CD4-positive, alpha-beta T cell treated with Interleukin-12 subunit alpha and Interleukin-12 subunit beta, for 1 hour (primary cell): Measurements from ENCODE around the gene CATSPERB.
"Not testable (repeated sequence)": the region's sequence is repeated elsewhere in the genome, so short reads cannot be mapped to it uniquely, and the experiment has no call there.

ENCODE experiments used
- DNase-seq: peaks from one replicate; pipeline ENCODE4 v3.0.0-alpha.2; 2020

The CATSPERB gene

DNA sequence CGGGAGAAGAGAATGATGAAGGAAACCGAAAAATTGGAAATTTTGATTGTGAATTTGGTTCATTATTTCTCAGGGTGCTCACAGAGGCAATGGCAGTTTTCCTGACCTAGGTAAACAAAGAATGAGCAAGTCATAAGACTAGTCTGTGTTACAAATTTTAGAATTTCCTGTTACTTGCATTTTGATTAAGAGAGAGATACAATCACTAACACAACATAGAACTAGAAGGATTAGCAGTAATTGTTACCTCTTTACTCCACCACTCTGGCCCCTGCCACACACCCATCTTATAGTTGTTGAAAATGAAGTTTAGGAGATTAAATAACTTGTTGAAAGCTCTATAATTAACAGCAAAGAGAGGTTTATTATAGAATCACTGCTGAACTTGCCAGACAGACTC, 62.0 kb downstream of the CATSPERB start:
- no peak for DNase-seq

DNA sequence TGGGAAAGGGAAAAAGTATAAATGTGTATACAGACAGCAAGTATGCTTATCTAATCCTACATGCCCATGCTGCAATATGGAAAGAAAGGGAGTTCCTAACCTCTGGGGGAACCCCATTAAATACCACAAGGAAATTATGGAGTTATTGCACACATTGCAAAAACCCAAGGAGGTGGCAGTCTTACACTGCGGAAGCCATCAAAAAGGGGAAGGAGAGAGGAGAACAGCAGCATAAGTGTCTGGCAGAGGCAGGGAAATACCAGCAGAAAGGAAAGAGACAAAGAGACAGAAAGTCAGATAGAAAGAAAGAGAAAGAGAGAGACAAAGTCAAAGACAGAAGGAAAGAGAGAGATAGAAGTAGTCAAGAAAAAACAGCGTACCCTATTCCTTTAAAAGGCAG, 64.8 kb downstream of the CATSPERB start:
- not testable (repeated sequence) for DNase-seq

DNA sequence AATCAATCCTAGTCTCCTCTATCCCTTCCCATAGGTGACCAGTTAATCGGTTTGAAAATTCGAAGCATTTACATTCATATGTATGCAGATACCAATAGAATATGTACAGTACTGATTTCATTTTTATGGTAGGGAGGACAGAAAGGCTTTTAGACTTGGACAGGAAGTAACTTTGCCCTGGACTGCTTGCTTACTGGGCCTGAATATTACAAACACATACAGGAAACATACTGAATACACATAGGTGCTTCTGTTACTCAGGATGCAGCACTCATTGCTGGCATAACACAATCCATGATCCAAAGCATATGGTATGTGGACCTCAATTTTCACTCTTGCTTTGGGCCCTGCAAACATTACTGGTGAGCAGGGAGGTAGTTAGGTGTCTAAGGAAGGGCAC, 71.1 kb downstream of the CATSPERB start:
- DNase-seq, result no peak

DNA sequence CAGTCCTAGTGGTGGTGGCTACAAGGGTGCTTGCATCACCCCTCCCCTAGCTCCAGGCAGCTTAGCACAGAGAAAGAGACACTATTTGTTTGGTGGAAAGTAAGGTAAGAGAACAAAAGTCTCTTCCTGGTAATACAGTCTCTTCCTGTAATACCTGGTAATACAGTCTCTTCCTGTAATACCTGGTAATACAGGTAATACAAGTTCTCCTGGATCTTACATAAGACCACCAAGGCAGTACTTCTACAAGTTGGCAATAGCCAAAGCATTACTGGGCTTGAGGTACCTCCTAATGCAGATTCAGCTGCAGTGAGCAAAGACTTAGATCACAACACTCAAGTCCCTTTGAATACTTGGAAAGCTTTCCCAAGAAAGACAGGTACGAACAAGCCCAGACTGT, 77.0 kb downstream of the CATSPERB start:
- DNase-seq, result no peak

DNA sequence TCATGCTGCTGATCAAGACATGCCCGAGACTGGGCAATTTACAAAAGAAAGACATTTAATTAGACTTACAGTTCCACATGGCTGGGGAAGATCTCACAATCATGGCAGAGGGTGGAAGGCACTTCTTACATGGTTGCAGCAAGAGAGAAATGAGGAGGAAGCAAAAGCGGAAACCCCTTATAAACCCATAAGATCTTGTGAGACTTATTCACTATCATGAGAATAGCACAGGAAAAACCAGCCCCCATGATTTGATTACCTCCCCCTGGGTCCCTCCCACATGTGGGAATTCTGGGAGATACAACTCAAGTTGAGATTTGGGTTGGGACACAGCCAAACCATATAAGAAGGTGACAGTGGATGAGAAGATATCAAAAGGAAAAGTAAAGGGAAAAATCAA, 78.4 kb downstream of the CATSPERB start:
- no peak for DNase-seq

DNA sequence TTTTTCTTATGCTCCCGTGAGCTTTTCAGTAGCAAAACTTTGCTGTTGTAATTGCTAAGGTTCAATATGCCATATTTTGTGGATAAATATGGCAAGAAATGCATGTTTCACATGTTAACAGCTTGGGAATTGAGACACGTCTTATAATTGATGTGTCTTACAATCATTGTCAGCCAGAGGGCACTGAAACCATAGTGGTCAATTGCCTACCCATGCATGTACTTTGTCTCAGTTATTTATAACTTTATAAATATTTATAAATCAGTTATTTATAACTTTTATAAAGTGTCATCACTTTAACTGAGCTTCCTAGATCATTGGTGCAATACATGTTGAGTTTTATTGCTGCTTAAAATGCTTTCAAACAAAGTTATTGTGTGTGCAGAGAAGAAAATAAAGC, 82.0 kb downstream of the CATSPERB start:
- peak; percentile 46 for DNase-seq

DNA sequence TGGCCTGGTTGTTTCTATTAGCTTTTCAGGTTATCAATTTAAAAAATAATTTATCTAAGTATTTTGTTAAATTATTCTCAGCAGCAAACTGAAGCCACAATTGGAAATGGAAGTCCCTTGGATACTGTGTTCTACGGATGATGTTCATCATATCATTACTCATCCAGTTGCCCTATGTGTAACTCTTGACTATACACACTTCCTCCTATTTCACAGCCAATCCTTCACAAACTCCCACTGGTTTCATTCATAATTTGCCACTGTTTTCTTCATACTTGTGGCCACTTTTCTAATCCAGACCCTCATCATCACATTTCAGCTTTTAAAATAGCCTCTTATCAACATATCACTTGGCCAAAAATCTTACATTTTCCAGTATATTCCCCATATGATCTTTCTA, 84.0 kb downstream of the CATSPERB start:
- no peak for DNase-seq

DNA sequence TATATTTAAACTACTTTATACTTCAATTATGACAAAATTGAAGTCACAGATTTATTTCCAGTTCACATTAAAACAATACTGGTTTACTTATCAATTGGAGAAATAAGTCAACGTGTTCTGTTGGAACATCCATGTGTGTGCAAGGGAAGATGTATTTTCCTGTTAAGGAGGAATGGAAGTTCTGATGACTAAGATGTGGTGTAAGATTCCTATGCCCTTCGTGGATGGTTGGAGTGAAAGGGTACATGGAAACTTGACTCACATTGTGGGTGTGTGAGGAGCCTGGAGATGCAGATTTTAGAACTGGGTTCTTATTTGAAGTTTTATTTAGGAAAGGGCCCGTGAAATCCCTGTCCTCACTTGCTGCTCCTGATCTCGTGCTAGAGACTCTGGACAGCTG, 95.3 kb downstream of the CATSPERB start:
- no peak for DNase-seq

DNA sequence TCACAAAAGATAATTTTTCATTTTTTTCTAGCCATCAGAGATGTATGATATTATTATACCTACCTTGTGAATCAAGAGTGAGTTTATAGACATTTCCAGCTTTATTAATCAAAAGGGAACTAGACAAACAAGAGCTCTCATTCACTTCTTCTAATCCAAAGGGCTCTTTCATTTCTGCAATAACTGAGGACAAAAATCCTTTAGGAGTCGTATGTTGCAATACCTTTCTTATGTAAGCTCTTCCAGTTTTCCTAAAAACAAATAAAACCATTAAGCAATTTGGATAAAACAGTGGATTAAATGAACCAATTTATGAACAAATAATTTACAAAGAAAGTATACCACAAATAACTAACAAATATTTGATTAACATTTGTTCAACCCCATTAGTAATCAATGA, 107.1 kb downstream of the CATSPERB start:
- no peak for DNase-seq

DNA sequence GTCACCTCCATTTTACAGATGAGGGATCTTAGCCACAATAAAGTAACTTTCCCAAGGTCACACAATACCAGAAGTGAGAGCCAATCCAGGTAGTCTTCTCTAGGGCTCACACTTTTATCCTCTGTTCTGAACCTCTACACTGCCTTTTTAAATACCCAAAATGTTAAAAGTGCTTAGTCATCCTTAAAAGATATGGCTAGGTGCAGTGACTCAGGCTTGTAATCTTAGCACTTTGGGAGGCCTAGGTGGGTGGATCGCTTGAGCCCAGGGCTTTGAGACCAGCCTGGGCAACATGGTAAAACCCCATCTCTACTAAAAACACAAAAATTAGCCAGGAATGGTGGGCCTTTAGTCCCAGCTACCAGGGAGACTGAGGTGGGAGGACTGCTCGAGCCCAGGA, 117.7 kb downstream of the CATSPERB start:
- no peak for DNase-seq

DNA sequence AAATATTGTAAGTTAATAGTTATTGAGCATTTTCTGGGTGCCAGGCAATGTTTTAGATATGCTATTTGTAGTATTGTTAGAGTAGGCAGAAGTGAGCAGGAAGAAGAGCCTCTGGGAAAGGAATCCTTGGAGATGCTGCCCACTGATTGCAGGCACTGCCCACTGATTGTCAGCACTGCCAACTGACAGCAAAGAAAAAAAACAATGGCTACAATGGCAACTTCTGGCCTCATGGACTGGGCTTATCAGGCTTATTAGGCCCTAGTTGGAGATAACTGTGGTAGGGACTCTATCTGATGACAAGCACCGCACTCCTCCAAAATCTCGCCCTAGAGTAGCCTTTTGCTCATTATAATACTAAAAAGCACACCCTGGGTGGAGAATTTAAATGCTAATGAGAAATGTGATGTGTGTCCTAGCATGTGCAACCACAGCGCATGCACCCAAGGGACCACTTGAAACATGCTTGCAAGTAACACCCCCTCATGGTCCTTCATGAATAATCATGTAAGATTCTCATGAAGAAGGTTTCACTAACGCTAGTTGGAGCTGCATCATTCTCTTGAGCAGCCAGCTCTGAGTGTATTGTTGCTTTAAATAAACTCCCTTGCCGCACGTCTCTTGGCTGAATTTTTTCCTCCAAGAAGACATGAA, 118.3 kb downstream of the CATSPERB start:
- DNase-seq, result no peak

DNA sequence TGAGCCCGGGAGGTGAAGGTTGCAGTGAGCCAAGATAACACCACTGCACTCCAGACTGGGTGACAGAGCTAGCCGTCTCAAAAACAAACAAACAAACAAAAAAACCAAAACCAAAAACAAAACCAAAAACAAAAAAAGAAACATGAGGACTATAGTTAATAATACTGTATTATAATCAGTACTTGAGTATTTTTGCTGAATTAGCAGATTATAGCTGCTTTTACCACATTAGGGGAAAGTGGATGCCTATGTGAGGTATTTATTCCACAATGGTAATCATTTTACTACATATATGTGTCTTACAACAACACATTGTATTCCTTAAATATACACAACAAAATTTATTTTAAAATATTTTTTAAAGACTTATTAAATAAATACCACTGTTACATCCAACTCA, 120.4 kb downstream of the CATSPERB start:
- no peak for DNase-seq

DNA sequence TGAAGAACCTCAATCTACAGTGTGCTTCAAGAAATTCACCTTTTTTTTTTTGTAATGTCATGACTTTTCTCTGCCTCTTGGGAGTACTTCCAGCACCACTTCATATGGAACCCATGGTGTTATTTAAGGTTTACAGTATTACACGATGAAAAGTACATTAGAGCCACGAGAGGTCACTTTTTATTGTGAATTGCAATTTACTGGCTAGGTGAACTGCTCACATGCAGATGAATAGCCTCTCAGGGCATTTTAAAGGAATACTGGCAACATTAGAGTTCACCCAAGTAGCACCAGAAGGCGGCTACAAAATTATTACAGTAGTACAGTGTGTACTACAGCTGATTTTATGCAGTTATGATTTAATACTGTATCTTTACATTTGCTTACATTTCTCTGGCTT, 122.7 kb downstream of the CATSPERB start:
- DNase-seq, result no peak

DNA sequence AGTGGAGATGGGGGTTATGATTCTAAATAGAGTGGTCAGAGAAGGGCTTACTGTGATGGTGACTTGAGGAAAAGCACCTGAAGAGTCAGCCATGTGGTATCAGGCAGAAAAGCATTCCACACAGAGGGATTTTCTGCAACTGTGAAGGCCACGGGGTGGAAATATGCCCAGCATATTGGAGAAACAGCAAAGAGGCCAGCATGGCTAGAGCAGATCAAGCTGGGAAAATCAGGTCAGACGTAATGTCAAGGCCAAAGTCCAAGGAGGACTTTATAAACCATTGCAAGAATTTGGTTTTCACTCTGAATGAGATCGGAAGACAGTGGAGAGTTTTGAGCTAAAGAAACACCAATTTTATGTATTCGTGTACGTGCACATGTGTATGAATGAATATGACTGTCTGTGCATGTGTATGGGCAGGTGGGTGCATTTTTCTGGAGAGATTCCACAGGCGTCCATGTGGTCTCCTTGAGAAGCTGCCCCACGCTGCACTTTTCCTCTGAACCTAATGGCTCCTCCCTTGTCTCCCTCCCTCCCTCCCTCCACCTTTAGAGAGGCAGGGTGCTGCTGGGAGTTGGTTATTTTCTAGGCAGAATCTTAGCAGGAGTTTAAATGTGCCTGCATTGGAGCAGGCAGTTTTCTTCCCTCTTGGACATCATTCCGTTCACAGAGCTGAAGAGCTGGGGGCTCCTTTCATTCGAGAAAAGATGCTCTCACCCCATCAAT, 124.4 kb downstream of the CATSPERB start:
- no peak for DNase-seq

DNA sequence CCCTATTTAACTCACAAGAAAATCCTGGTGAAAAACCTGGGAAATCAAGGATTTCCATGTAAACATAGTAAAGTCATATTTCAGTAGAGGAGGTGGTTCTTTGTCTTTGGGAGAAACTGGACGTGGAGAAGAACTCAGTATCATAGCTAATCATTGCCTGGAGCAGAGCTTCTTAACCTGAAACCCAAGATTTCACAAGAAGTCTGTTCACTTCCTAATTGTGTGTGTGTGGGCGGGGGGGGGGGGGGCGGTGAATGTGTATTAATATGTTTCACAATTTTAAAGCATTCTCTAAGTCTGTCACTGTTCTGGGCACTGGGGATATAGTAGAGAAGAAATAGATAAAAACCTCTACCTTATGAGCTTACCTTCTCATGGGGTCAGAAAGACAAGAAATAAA, 125.0 kb downstream of the CATSPERB start:
- DNase-seq, result no peak

DNA sequence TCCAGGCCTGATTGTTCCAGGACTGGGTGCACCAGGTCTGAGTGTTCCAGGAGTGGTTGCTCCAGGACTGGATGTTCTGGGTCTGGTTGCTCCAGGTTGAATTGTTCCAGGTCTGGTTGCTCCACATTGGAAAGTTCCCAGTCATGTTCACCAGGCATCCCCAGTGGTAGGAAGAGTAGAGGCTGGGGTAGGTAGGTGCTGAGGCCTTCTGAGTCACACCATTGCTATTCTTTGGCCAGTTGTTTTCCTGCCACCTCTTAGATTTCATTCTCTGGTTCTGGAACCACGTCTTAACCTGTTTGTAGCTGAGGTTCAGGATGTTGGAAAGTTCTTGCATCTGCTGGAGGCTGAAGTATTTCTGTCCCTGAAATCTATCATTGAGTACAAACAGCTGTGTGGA, 127.3 kb downstream of the CATSPERB start:
- DNase-seq, result not testable (repeated sequence)

DNA sequence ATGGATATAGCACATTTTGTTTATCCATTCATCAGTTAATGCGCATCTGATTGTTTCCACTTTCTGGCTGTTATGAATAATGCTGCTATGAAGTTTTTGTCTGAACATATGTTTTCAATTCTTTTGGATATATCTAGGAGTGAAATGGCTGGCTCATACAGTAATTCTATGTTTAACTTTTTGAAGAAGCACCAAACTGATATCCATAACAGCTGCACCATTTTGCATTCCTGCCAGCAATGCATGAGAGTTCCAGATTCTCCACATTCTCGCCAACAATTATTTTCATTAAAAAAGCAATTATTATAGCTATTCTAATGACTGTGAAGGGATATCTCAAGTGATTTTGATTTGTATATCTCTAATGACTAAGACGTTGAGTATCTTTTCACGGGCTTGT, 131.9 kb downstream of the CATSPERB start:
- no peak for DNase-seq

DNA sequence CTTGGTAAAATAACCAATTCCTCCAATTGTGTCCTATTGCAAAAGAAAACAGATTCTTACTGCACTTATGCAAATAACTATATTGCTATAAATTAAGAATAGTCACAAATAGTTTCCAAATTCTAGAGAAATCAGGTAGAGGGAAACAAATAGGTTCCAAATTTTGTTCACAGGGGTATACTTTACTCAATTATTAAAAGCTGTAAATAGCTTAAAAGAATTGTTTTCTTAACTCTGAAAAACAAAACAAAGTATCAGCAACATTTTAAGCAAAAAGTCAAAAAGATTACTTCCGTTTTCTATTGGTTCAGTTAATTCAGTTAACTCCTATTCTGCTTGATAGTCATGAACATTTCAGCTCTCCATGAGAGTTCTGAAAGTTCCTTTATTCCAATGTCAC, 136.2 kb downstream of the CATSPERB start:
- DNase-seq, result no peak

DNA sequence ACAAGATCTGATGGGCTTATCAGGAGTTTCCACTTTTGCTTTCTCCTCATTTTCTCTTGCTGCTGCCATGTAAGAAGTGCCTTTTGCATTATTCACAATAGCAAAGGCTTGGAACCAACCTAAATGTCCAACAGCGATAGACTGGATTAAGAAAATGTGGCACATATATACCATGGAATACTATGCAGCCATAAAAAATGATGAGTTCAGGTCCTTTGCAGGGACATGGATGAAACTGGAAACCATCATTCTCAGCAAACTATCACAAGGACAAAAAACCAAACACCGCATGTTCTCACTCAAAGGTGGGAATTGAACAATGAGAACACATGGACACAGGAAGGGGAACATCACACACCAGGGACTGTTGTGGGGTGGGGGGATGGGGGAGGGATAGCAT, 137.9 kb downstream of the CATSPERB start:
- DNase-seq, result not testable (repeated sequence)

DNA sequence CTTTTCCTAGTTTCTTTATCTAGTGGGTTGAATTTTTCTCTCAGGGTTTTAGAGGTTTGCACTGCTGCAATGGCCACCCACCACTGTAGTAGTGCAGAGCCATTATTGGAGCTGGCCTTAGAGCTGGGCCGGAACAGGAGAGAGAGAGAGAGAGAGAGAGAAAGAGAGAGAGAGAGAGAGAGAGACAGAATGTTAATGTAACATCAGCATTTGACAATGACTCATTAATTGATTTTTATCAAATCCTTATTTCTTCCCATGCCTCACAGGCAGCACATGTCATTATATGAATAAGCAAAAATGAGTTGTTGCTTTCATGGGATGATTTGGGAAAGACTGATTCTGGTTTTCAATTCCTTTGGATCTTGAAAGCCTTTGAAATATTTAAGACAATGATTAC, 145.5 kb downstream of the CATSPERB start:
- no peak for DNase-seq

DNA sequence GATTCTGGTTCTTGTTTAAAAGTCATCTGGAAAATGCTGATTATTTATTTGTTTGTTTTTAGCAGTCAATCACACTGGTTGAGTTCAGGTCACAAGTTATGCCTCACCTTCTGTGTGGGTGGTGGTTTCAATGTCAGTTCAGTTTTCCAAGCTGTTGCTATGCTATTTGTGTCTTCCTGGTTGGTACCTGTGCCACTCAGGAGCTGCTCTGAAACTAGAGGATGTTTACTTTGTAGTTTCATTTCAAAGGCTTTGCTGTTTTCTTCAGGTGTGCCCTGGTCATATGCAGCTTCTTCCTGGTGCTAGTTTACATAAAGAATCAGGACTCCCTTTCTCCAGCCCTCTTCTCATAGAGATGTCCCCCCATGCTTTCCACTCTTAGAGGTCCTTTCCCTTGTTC, 146.0 kb downstream of the CATSPERB start:
- no peak for DNase-seq

DNA sequence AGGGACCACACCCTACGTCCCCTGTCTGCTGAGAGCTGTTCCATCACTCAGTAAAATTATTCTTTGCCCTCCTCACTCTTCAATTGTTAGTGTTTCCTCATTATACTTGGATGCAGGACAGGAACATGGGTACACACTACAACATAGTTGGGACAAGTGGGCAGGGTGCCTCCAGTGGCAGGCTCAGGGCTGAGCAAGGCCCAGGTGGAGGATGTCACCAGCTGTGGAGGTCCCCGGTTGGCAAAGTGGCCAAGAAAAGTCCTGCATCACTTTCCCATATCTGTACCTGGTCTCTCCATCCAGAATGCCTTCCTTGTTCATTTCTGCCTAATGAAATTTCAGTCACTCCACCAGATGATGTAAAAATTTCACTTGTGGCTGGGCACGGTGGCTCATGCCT, 149.1 kb downstream of the CATSPERB start:
- DNase-seq, result no peak

DNA sequence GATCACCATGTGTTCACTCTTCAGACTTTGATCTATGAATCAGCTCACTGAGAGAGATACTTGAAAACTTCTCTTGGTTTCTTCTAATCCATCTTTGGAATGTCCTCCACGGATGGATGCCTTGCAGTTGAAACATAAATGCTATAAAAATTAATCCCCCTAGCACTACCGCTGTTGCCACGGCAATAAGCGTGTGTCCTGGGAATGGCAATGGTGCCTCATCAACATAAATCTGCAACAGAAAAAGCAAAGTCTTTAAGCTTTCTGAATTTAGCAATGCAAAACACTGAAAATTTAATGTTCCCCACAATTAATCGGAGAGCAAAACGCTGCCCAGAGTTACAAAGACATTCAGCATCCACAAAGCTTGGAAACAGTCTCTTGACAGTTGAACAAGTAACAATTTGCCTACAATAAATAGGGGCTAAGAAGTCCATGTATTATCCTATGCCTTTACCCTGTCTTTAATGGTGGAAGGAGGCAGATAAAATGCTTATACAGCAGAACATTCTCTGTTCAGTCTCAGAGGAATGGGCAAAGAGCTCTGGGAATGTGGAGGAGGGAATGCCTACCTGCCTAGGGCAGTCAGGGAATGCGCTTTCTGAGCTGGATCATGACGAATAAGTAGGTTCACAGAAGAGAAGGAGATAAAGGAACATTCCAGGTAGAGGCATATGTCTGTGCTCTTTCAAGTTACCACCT, 150.9 kb downstream of the CATSPERB start:
- no peak for DNase-seq

DNA sequence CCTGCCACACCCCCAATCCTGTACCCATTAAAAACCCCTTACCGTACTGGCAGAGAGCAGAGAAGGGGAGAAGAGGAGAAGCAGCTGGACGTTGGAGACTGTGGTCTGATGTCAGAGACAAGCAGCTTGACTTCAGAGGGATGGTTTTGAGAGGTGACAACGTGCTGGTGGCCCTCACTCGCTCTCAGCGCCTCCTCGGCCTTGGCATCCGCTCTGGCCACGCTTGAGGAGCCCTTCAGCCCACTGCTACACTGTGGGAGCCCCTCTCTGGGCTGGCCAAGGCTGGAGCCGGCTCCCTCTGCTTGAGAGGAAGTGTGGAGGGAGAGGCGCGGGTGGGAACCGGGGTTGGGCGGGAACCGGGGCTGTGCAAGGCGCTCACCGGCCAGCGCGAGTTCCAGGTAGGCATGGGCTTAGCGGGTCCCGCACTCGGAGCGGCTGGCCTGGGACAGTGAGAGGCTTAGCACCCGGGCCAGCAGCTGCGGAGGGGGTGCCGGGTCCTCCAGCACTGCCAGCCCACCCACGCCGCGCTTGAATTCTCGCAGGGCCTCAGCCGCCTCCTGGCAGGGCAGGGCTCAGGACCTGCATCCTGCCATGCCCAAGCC, 154.2 kb downstream of the CATSPERB start:
- DNase-seq, result no peak
